Transverse colon (tissue), 4 donors: Measurements from ENCODE around the gene PAXIP1. TPM values are rescaled to one million over a fixed set of nuclear protein-coding genes. Genes with fewer than 3 reads are reported as not detected.

Experiments used
- DNase-seq: peaks from one replicate; pipeline ENCODE4 v3.0.0-alpha.2; 2019
- H3K27ac ChIP-seq, 4 donors: fragments of 200-600 bp; sonication (generic); 2 replicates each; pipeline ENCODE4 v1.5.1; 2016 to 2018; ENCODE audit warnings: inconsistent platforms in 4 of 4
- H3K27me3 ChIP-seq: fragments of 200-600 bp; sonication (generic); 2 replicates; pipeline ENCODE4 v1.5.1; 2017; ENCODE audit warnings: inconsistent platforms
- H3K36me3 ChIP-seq, 4 donors: fragments of 200-600 bp; sonication (generic); 2 replicates each; pipeline ENCODE4 v1.5.1; 2017 to 2019; ENCODE audit warnings: inconsistent platforms in 4 of 4
- H3K4me1 ChIP-seq, 4 donors: fragments of 200-600 bp; sonication (generic); 2 replicates each; pipeline ENCODE4 v1.5.1; 2017 to 2020; ENCODE audit warnings: inconsistent platforms in 4 of 4
- H3K4me3 ChIP-seq, 4 donors: fragments of 200-600 bp; sonication (generic); 1 replicate in 1 of 4; 2 replicates in 3 of 4; pipeline versions ENCODE4 v1.5.1 to v1.6.1; 2017 to 2019; ENCODE audit warnings: inconsistent platforms in 4 of 4
- H3K9me3 ChIP-seq, 2 donors: fragments of 200-600 bp; sonication (generic); 2 replicates each; pipeline ENCODE4 v1.5.1; 2017 to 2019; ENCODE audit warnings: inconsistent platforms in 2 of 2
- EP300 ChIP-seq: sonication (generic); formaldehyde crosslinking; IDR thresholded peaks from one replicate; pipeline ENCODE4 v1.6.1; 2017; ENCODE audit warnings: antibody characterized with exemption, low read depth
- POLR2A ChIP-seq: fragments of 450-650 bp; IDR thresholded peaks from one replicate; pipeline ENCODE4 v1.6.1; 2016; ENCODE audit warnings: antibody characterized with exemption, mild to moderate bottlenecking, moderate library complexity
- POLR2AphosphoS5 ChIP-seq, 3 donors: sonication (generic); formaldehyde crosslinking; IDR thresholded peaks; one replicate each; pipeline ENCODE4 v1.6.1; 2016; ENCODE audit warnings: antibody characterized with exemption in 3 of 3
- WGBS, 2 donors: methylation state at CpG; one replicate each; pipeline ENCODE4 v1.1.5; 2018; ENCODE audit warnings: low coverage in 1 of 2; 5-methylcytosine and 5-hydroxymethylcytosine counted together
- in situ Hi-C, 4 donors: fragments of 200-750 bp; cut with MboI; loops; one replicate each; pipeline versions ENCODE4 v1.15.0 to v1.15.1; 2017; ENCODE audit warnings: low sequenced_read_pairs in 3 of 4, low pct_ligation_motif_present in 1 of 4, low pct_unique_long_range_greater_than_20kb in 1 of 4
- intact Hi-C: fragments of 100-400 bp; cut with DNase I; formaldehyde crosslinking; loops from one replicate; pipeline ENCODE4 v1.15.1; 2023; ENCODE audit warnings: low total_unique reads
- total RNA-seq, 4 donors: library from RNA; depleted of rRNA; stranded (reverse); fragments of >200 nt; gene quantifications; one replicate each; pipeline ENCODE4 v1.1.0, GENCODE V29; 2016
- TF ChIP-seq, protein P1 (sequence below), 5 experiments: fragments of 200-600 bp in 3 of 5; fragments of 450-650 bp in 2 of 5; sonication (generic) in 3 of 5; IDR thresholded peaks; 1 replicate in 2 of 5; 2 replicates in 3 of 5; pipeline ENCODE4 v1.5.1; 2016 to 2017; ENCODE audit warnings: antibody characterized with exemption in 5 of 5, inconsistent platforms in 3 of 5, mild to moderate bottlenecking in 2 of 5, moderate library complexity in 1 of 5

Gene PAXIP1
- total RNA-seq, 4 donors from 2014 or later: 8.2 to 410 (median 13.3) TPM

DNA sequence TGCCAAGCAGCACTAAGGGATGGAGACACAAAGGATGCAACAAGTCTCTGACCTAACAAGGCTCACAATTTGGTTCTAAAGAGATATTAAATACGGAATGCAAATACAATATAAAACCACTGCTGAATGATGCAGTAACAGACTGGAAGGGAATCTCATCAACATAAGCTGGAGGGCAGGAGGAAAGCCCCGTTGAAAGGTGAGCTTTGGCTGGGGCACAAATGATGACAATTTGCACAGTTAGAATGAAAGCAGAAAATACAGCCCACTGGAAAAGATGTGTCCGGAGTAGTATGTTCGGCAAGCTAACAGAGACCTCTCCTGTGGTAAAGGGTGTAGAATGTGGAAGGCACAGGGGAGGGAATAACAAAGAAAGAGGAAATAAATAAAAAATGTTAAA is 26.1 kb downstream of the PAXIP1 start:
- TF ChIP-seq, protein P1, sequence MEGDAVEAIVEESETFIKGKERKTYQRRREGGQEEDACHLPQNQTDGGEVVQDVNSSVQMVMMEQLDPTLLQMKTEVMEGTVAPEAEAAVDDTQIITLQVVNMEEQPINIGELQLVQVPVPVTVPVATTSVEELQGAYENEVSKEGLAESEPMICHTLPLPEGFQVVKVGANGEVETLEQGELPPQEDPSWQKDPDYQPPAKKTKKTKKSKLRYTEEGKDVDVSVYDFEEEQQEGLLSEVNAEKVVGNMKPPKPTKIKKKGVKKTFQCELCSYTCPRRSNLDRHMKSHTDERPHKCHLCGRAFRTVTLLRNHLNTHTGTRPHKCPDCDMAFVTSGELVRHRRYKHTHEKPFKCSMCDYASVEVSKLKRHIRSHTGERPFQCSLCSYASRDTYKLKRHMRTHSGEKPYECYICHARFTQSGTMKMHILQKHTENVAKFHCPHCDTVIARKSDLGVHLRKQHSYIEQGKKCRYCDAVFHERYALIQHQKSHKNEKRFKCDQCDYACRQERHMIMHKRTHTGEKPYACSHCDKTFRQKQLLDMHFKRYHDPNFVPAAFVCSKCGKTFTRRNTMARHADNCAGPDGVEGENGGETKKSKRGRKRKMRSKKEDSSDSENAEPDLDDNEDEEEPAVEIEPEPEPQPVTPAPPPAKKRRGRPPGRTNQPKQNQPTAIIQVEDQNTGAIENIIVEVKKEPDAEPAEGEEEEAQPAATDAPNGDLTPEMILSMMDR (IDR thresholded peaks at IDR 0.05): no peak
- TF ChIP-seq POLR2AphosphoS5 (IDR thresholded peaks at IDR 0.05) (no peak), EP300 (no peak), POLR2A (no peak)
- Histone ChIP-seq H3K4me3 (no peak overlapping the region), H3K4me1 (no peaks in the 10 kb centered on the region), H3K36me3 (peaks cover 0 to 7% (median 3%) of the 10 kb centered on the region in 4 donors), H3K9me3 (no peaks in the 10 kb centered on the region), H3K27ac (no peak overlapping the region), H3K27me3 (no peaks in the 10 kb centered on the region)
- DNase-seq: no peak
- in situ Hi-C loops (no loop called here), intact Hi-C loops (no loop called here)
- WGBS, 2 donors: 86 to 89% methylated on average over 3 to 4 of the region's 4 CpGs

DNA sequence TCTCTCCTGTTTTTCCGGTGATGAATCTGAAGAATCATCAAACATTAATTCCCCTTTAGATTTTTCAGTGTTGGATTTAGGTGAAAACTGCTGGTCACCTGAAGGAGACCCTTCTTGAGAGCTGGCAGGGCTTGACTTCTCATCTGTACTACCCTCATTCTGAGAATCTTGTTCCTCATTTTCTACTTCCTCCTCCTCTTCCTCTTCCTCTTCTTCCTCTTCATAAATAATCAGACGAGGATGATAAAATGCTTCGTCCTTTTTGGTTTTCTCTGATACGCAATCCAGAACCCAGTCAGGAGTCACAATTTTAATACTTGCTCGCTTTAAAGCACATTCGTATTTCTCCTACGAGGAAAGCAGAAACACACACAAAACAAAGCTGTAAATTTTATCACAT is 26.9 kb downstream of the PAXIP1 start:
- in situ Hi-C loops (no loop called here), intact Hi-C loops (no loop called here)
- Histone ChIP-seq H3K9me3 (no peaks in the 10 kb centered on the region), H3K36me3 (peaks cover 0 to 7% (median 3%) of the 10 kb centered on the region in 4 donors), H3K4me1 (no peaks in the 10 kb centered on the region), H3K27ac (no peak overlapping the region), H3K4me3 (no peak overlapping the region), H3K27me3 (no peaks in the 10 kb centered on the region)
- TF ChIP-seq, protein P1 (IDR thresholded peaks at IDR 0.05): no peak
- TF ChIP-seq POLR2A (no peak), EP300 (no peak), POLR2AphosphoS5 (IDR thresholded peaks at IDR 0.05) (no peak)
- 81 to 82% methylated on average over 7 of the region's 7 CpGs for WGBS, 2 donors
- DNase-seq: no peak

DNA sequence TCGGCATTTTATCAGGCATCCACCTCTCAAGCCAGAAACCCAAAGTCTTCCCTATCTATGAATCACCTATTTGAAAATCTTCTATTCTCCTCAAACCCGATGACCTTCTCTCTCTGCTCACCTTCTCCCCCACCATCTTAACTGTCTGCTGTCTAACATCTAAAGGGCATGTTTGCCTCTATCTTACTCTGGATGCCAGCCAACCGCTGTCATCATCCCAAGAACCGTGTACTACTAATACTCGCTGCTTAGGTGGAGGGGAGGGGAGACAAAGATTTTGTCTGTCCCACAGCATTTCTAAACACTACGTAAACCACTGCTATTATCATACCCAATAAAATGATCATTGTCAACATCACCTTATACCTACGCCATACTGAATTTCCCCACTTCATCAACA is 29.5 kb downstream of the PAXIP1 start:
- H3K4me3 ChIP-seq: no peak overlapping the region
- no peaks in the 10 kb centered on the region for H3K27me3 ChIP-seq
- WGBS, 2 donors: 90 to 100% methylated on average over 2 to 7 of the region's 7 CpGs
- no peaks in the 10 kb centered on the region for H3K9me3 ChIP-seq
- H3K27ac ChIP-seq: no peak overlapping the region
- no peak for DNase-seq
- intact Hi-C loops (no loop called here), in situ Hi-C loops (loop anchor here in 1 of 4 donors (25.0 kb wide), 1 partner anchor 136 kb away; no protein-coding TSS in a partner anchor)
- H3K4me1 ChIP-seq: no peaks in the 10 kb centered on the region
- peaks cover 0 to 10% (median 3%) of the 10 kb centered on the region in 4 donors for H3K36me3 ChIP-seq
- TF ChIP-seq, protein P1 (IDR thresholded peaks at IDR 0.05): no peak
- TF ChIP-seq EP300 (no peak), POLR2A (no peak), POLR2AphosphoS5 (IDR thresholded peaks at IDR 0.05) (no peak)

DNA sequence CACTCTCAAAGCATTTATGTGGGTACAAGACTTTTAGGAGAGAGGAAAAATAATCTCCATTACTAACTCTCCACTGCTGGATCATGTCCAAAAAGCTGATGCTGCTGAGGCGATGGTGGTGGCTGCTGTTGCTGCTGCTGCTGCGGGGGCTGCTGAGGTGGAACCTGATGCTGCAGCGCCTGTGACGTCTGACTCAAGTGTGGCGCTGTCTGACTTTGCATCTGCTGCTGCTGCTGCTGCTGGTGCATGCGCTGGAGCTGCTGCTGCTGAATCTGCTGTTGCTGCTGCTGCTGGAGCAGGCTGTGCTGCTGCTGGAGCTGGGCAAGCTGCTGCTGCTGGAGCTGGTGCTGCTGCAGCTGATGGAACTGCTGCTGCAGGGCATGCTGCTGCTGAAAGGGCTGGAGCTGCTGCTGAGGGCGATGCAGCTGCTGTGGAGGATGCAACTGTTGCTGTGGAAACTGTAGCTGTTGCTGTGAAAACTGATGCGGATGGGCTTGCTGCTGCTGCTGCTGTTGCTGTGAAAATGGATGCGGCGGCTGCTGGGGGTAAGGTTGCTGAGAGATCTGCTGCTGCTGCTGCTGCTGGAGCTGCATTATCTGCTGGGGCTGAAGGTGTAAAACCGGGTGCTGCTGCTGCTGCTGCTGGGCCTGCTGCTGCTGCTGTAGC is 34.5 kb downstream of the PAXIP1 start:
- intact Hi-C loops: no loop called here
- Histone ChIP-seq H3K9me3 (no peaks in the 10 kb centered on the region), H3K36me3 (peaks cover 0 to 24% (median 8%) of the 10 kb centered on the region in 4 donors), H3K4me3 (no peak overlapping the region), H3K27ac (no peak overlapping the region), H3K27me3 (no peaks in the 10 kb centered on the region), H3K4me1 (no peaks in the 10 kb centered on the region)
- DNase-seq: no peak
- in situ Hi-C loops: loop anchor here in 1 of 4 donors (25.0 kb wide), 1 partner anchor 131 kb away; no protein-coding TSS in a partner anchor
- TF ChIP-seq POLR2AphosphoS5 (IDR thresholded peaks at IDR 0.05): no peak
- no peak for TF ChIP-seq POLR2A
- TF ChIP-seq, protein P1 (IDR thresholded peaks at IDR 0.05): no peak
- no peak for TF ChIP-seq EP300
- 86% methylated on average over 10 of the region's 11 CpGs; no CpG with 5 or more reads in 1 of the 2 donors for WGBS, 2 donors
